GM21447 (cell line): ENCODE measurements around the gene NDUFB6.
"Not testable (repeated sequence)": the region's sequence is repeated elsewhere in the genome, so short reads cannot be mapped to it uniquely, and the experiment has no call there.

Experiments
- ATAC-seq: cut with Tn5 transposase; IDR thresholded peaks from one replicate; pipeline ENCODE4 v1.9.1; 2021; ENCODE audit not compliant: unreplicated experiment

The NDUFB6 gene

DNA sequence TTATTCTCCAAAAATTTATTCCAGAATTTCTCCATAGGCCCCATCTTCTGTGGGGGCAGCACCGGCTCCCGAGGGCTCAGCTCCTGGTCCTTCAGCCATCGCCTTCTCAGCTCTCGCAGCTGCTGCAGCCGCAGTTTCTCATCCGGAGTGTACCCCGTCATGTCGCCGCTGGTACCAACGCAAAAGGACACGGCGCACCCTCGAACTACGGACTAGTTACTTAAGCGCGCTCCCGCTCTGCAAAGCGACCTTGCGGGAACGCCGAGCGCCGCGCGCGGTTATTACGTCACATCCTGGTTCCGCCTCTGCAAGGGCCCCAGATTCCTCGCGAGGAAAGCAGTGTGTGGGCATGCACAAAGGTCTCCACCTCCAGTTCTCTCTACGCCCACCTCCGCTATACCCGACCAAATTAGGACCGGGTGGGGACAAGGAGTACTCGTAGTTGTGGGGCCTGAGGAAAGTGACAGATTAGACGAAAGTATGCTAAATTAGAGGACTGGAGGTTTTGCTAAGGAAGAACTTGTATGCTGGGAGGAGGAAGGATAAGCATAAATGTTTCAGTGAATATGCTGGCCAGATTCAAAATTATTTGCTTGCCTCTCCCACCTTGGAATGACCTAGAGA is at the start of gene NDUFB6:
NDUFB6 (minus strand) TSS at position 260 of the 624 bp plus-strand sequence; CDS start at position 161, 99 bp downstream.
- ATAC-seq, result peak; percentile 77

DNA sequence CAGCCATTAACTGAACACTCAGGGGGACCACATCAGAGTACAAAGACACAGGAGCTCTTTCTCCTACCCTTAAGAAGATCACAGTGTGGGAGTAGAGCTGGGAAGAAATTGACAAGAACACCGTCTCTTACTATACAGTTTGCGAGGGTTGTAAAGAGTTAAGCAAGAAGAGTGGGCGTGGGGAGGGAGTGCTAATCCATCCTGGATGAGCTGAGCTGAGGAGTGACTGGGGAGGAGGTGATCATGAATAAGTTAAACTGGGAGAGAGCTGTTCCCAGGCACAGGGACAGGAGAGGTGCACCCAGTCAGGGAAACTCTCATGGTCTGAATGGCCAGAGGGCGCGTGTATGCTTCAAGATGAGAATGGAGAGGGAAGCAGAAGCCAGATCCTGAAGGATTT is 45.3 kb upstream of the NDUFB6 start:
- ATAC-seq, result no peak

- ATAC-seq, result no peak
These were observed 33.9 kb upstream of the NDUFB6 start for GRCh38 chr9:32606811-32607210.

- ATAC-seq, result peak; percentile 88
These were observed 31.2 kb upstream of the NDUFB6 start for GRCh38 chr9:32603914-32604852.

- not testable (repeated sequence) for ATAC-seq
These were observed 26.1 kb upstream of the NDUFB6 start for GRCh38 chr9:32599021-32599420.

DNA sequence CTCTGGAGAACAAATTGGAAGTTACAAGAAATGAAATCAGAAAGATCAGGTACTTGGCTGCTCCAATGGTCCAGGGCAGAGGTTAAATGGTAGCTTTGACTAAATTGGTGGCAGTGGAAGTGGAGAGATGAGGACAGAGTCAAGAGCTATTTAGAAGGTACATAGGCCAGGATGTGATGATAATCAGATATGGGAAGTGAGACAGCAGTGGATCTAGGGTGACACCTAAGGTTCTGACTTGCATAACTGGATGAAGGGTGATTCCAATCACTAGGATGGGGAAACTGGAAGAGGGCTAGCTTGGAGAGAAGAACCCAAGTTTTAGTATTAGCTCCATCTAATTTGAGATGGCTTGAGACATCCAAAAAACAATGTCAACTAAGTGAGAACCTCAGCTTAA is 24.0 kb upstream of the NDUFB6 start:
- ATAC-seq, result no peak

- no peak for ATAC-seq
These were observed 23.3 kb upstream of the NDUFB6 start for GRCh38 chr9:32596096-32596865.

GRCh38 chr9:32590898-32591297 is 17.9 kb upstream of the NDUFB6 start:
- no peak for ATAC-seq

- ATAC-seq, result no peak
These were observed 17.5 kb upstream of the NDUFB6 start for GRCh38 chr9:32590476-32590875.

DNA sequence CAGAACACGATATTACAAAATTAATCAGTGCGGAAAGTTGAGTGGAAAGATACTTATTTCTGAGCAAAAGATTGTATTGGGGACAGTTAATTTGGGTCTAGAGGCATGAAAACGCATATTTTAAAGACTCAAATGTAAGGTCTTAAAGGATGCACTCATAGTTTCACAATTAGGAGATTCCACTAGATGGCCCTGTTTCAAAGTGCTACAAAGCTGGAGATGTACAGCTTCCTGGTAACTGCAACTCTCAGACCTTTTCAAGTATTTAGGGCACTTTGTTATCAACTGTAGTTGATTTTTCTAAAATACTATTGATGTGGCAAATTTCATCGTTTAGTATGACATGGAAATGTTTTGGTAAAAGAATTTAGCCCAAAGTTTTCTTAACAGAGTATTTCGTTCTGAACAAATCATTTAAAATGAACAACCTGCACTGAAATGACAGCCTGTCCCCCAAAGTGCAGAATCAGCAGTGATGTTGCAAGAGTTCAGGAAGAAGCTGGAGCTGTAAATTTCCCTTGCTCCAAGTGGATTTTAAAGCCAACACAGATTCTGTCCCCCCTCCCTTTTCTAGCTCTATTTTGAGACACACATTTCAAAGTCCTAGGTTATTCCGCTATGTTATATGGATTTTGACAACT is 16.2 kb upstream of the NDUFB6 start:
- no peak for ATAC-seq

- ATAC-seq, result no peak
These were observed 14.9 kb upstream of the NDUFB6 start for GRCh38 chr9:32587901-32588300.

GRCh38 chr9:32584784-32585183 is 11.8 kb upstream of the NDUFB6 start:
- no peak for ATAC-seq

- no peak for ATAC-seq
These were observed 8.7 kb upstream of the NDUFB6 start for GRCh38 chr9:32581512-32582143.

DNA sequence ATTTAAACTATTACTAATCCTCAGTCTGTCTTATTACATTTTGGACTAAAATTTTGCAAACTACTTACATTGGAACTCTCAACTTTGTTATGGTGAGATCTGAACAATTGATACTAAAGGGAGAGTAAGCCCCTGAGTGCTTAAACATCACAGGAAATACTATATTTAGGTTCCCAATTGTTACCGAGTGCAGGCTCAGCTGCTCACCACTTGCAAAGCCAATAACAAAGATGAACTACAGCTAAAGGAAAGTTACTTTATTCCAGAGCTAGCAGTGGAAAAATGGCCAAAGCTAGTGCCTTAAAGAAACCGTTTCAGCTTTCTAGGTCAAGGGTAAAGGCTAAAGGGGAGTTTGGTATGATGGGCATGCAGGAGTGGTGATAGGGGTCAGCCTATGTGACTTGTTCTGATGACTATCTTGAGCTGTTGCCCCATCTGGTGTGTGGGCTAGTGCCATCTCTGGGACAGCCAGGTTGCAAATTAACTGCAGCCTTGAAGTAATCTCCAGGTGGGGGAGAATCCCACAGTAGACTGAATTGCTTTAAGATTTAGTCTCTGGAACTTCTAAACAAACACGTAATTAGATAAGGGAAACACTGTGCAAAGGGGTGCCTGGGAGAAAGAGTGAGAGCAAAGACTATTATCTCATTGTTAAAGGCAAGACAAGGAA is 7.8 kb upstream of the NDUFB6 start:
- no peak for ATAC-seq

DNA sequence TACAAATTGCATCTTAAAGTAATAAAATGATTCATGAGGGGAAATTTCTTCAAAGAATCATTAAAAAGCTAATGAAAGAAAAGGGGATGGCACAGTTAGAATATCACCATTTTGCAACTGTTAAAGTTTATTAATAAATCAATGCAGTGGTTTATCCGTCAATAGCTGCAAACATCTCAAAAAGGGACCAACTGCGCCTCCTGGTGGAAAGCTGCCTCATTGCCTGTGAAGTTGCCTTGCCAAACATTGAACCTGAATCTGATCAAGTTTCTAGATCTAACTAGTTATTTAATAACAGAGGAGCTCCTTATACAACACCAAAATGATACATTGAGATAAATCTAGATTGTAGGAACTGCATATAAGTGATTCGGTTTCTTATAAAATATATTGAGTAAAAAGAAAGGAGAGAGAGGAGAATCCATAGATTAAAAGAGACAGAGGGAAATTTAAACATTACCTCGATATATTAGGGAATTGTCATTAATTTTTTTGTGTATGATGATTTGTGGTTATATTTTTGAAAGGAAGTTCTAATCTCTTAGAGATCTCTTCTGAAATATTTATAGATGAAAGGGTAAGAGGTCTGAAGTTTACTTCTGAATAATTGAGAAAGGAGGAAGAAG is 6.9 kb upstream of the NDUFB6 start:
- no peak for ATAC-seq

DNA sequence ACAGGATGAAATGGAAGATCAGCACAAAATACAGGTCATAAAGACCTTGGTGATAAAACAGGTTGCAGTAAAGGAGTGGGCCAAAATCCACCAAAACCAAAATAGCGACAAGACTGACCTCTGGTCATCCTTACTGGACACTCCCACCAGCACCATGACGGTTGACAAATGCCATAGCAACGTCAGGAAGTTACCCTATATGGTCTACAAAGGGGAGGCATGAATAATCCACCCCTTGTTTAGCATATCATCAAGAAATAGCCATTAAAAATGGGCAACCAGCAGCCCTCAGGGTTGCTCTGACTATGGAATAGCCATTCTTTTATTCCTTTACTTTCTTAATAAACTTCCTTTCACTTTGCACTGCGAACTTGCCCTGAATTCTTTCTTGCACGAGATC is 6.0 kb upstream of the NDUFB6 start:
- no peak for ATAC-seq

DNA sequence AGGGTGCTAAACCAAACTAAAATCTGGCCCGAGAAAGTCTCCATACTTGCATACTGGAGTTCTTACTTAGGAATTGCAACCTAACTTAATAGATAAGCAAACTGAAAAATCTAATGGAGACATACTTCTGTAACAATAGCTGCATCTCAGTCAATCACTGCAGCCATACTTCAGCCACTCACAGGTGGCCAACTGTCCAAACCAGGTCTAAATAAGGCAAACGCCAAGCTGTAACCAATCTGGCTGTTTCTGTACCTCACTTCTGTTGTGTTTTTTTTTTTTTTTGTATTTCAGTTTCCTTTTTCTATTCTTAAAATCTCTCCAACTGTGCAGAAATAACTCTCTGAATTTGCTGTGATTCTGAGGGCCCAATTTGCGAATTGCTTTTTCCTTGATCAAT is 4.4 kb upstream of the NDUFB6 start:
- ATAC-seq, result no peak

DNA sequence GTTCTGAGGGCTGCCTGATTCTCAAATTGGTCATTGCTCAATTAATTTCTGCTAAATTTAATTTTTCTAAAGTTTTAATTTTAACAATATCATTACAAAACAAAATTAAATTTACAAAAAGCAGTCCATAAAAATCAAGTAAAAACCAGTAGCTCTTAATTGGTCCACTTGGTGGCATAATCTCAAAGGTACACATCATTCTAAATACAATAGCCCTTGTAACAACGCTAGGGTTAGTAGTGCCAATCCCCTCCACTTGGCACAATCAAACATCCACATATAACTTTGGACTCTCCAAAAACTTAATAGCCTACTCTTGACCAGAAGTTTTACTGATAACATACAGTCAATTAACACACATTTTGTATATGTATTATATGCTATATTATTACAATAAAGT is 1.9 kb upstream of the NDUFB6 start:
- no peak for ATAC-seq

DNA sequence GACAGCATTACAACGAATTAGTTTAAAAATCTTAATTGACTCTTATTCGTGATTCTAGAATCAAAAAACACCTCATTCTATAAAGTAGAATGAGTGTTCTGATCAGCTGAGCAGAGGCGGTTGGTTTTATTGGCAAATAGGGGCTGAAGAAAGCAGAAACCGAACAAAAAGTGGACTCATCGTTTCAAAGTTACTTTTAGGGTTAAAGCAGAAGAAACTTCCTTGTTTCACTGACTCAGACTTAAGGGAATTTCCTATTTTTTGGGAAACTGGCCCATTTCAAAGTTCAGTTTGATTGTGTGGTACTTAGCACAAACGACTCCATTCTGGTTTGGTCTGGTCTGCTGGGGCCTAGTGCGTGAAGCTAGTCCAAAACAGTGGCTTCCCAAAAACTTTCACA is 862 bp upstream of the NDUFB6 start:
- ATAC-seq, result no peak
